Activated naive CD4-positive, alpha-beta T cell treated with anti-CD3 and anti-CD28 coated beads for 36 hours (primary cell): Measurements from ENCODE around the gene FMC1. TPM values are rescaled to one million over a fixed set of nuclear protein-coding genes. Genes with fewer than 3 reads are reported as not detected.

Experiments used
- CTCF ChIA-PET: fragments of 350-600 bp; sonication (Branson Sonifier 250); formaldehyde crosslinking; loops from one replicate; lab custom pipeline; 2021; ENCODE audit warnings: antibody characterized with exemption; lab: Charles Lee
- DNase-seq: peaks from one replicate; pipeline ENCODE4 v3.0.0-alpha.2; 2020
- H3K27ac Mint-ChIP-seq: one replicate; pipeline ENCODE4 v1.8.0; 2021; ENCODE audit warnings: mild to moderate bottlenecking, mixed read lengths
- H3K27me3 Mint-ChIP-seq: one replicate; pipeline ENCODE4 v1.8.0; 2021; ENCODE audit warnings: low read depth, mixed read lengths
- H3K36me3 Mint-ChIP-seq: one replicate; pipeline ENCODE4 v1.8.0; 2021; ENCODE audit warnings: low read depth, mixed read lengths
- H3K4me1 Mint-ChIP-seq: one replicate; pipeline ENCODE4 v1.8.0; 2021; ENCODE audit warnings: low read depth, mixed read lengths
- H3K4me3 Mint-ChIP-seq: one replicate; pipeline ENCODE4 v1.8.0; 2021; ENCODE audit warnings: mild to moderate bottlenecking, moderate library complexity, mixed read lengths
- H3K9me3 Mint-ChIP-seq: one replicate; pipeline ENCODE4 v1.8.0; 2021; ENCODE audit warnings: mixed read lengths
- intact Hi-C: fragments of 100-400 bp; cut with micrococcal nuclease; formaldehyde crosslinking; loops from one replicate; pipeline ENCODE4 v1.15.1; 2023
- total RNA-seq, 2 experiments: library from RNA; stranded (reverse); gene quantifications; one replicate each; pipeline ENCODE4 v1.2.3, GENCODE V29; 2021

Gene FMC1
- total RNA-seq, 2 experiments from 2014 or later: 7.1 to 10.6 TPM

- Mint-ChIP-seq H3K4me1 (peaks cover 45% of the 10 kb centered on the region), H3K9me3 (no peaks in the 10 kb centered on the region), H3K27ac (peak overlapping the region; percentile 50), H3K27me3 (no peaks in the 10 kb centered on the region), H3K4me3 (no peak overlapping the region), H3K36me3 (peaks cover 43% of the 10 kb centered on the region)
- DNase-seq: no peak
- intact Hi-C loops: no loop called here
- CTCF ChIA-PET: interaction anchor here (1.4 kb wide), 1 partner anchor 19 kb away, joined by 3 read pairs; no protein-coding TSS in a partner anchor
Measured at GRCh38 chr7:139393621-139394211, 52.6 kb downstream of the FMC1 start.

DNA sequence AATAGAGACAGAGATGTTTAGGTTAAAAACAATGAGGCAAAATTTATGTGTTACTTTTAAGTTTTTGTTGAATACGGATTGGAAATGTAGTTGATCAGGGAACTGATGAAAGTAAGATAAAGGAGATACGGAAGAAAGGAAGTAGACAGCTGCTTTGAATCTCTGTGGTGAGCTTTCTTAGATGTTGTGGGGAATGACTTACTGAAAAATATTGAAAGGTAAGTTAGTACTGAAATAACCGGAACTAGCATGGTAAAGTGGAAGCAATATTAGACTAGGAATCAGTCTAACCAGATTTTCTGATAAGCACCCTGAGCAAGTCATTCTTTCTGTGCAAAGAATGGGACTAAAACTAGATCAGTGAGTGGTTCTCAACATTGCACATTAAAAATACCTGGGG is 53.4 kb downstream of the FMC1 start:
- intact Hi-C loops: no loop called here
- H3K4me3 Mint-ChIP-seq: no peak overlapping the region
- H3K36me3 Mint-ChIP-seq: peaks cover 39% of the 10 kb centered on the region
- CTCF ChIA-PET: interaction anchor here (1.1 to 1.4 kb wide), 3 partner anchors 23 to 78 kb away, joined by 3 to 7 read pairs (median 4); no protein-coding TSS in a partner anchor
- H3K27me3 Mint-ChIP-seq: no peaks in the 10 kb centered on the region
- H3K9me3 Mint-ChIP-seq: no peaks in the 10 kb centered on the region
- H3K4me1 Mint-ChIP-seq: peaks cover 45% of the 10 kb centered on the region
- H3K27ac Mint-ChIP-seq: no peak overlapping the region
- no peak for DNase-seq

Other genes starting within 250 kb of the FMC1 start
- gene ZC3HAV1, start 231.6 kb upstream of the FMC1 start, total RNA-seq: 100 to 1,000 TPM; 131 to 134 TPM
- gene UBN2, start 110.1 kb upstream of the FMC1 start, total RNA-seq: 10 to 100 TPM in 1 of 2 experiments, 1 to 10 TPM in 1; 9.7 to 10.6 TPM
- 100 to 1,000 TPM; 132 to 138 TPM for gene LUC7L2, start 18.6 kb downstream of the FMC1 start, total RNA-seq
- gene KLRG2, start 142.3 kb downstream of the FMC1 start, total RNA-seq: under 1 TPM; 0.57 to 0.79 TPM
- gene CLEC2L, start 182.3 kb downstream of the FMC1 start, total RNA-seq: not detected